ENCODE results near the gene CPNE2.

CPNE2 gene

DNA sequence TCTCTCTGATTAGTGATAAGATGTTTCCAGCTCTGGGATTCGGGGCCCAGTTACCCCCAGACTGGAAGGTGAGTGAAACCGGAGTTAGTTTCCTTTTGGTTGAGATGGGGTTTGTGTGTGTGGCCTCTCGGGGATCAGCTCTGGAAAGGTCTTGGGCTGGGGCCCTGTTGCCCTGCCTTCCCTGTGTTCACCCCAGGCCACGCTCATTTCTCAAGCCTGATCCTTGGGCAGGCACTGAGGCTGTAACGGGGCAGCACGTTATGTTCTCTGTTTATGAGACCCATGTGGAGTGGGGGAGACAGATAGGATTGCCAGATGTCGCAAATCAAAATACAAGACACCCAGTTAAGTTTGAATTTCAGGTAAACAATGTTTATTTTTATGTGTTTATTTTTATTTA is 35.5 kb downstream of the CPNE2 start:
- no peak for TF ChIP-seq ZFX (IDR thresholded peaks at IDR 0.05)
- TF ChIP-seq, protein P1, sequence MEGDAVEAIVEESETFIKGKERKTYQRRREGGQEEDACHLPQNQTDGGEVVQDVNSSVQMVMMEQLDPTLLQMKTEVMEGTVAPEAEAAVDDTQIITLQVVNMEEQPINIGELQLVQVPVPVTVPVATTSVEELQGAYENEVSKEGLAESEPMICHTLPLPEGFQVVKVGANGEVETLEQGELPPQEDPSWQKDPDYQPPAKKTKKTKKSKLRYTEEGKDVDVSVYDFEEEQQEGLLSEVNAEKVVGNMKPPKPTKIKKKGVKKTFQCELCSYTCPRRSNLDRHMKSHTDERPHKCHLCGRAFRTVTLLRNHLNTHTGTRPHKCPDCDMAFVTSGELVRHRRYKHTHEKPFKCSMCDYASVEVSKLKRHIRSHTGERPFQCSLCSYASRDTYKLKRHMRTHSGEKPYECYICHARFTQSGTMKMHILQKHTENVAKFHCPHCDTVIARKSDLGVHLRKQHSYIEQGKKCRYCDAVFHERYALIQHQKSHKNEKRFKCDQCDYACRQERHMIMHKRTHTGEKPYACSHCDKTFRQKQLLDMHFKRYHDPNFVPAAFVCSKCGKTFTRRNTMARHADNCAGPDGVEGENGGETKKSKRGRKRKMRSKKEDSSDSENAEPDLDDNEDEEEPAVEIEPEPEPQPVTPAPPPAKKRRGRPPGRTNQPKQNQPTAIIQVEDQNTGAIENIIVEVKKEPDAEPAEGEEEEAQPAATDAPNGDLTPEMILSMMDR (conservative IDR thresholded peaks at IDR 0.05) = no peak
- H3K27ac ChIP-seq = no peak overlapping the region

DNA sequence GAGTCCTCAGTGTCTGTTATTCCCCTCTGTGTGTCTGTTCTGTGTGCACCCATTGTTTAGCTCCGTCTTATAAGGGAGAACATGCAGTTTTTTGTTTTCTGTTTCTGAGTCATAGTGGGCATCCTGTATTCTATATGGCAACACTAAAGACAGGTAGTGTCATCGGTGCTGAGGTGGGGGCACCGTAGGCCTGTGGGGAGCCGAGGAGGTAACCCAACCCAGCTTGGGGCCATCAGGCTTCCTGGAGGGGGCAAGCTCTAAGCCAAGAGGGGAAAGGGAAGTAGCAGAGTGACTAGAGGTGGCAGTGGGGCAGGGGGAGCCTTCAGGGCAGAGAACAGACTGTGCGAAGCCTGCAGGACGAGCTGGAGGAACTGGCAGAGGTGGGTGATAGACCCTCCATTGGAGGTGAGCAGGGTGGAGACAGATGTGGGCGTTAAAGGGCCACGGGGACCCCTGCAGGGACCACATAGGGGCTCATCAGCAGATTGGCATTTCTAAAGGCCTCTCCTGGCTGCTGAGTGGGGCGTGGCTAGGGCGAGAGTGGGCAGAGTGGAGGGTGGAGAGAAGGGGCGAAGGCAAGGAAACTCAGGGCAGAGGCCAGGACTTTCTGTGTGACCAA is 36.5 kb downstream of the CPNE2 start:
- TF ChIP-seq, protein P1 (conservative IDR thresholded peaks at IDR 0.05) = no peak
- no peak for TF ChIP-seq ZFX (IDR thresholded peaks at IDR 0.05)
- no peak overlapping the region for H3K27ac ChIP-seq

DNA sequence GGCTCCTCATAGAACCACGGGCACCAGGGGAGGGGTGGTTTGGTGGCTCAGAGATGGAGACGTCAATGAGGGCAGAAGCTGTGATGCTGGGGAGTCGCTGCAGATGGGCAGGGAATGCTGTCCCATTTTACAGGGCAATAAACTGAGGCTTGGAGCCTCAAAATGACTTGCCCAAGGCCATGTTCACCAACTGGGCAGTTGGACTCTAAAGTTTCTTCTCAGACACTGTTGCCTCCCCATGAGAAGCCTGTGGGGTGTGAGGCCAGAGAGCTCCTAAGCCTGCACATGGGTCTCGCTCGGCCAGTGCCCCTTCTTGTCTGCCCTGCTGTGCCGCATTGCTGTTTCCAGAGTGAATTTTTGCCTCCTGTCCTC is 38.6 kb downstream of the CPNE2 start:
- no peak overlapping the region for H3K27ac ChIP-seq
- TF ChIP-seq ZFX (IDR thresholded peaks at IDR 0.05) = no peak
- TF ChIP-seq, protein P1 (conservative IDR thresholded peaks at IDR 0.05) = no peak

DNA sequence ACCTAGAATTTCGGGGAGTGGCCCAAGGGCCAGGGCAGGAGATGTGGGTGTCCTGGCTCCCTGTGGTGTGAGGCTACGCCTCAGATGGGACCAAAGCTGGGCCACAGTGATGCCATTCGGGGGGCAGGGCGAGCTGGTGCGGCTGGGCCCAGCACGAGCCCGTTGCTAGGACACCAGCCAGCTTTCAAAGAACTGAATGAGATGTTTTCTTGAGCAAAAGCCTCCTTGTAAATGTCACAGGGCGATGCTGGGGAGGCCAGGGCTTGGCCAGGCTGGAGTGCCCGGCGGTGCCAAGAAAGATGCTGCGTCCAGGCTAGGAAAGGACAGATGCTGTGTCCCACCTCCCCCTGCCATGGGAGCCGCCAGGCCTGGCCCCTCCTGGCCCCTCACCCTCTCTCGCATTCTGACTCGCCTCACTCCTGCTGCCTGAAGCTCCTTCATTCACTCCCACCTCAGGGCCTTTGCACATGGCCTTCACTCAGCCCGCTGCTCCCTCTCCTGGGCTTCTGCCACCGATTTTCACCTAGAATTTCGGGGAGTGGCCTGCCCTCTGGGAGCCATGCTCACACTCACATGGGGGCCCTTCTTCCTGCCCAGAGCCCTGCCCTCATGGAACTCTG is 39.1 kb downstream of the CPNE2 start:
- H3K27ac ChIP-seq = no peak overlapping the region
- TF ChIP-seq, protein P1 (conservative IDR thresholded peaks at IDR 0.05) = no peak
- TF ChIP-seq ZFX (IDR thresholded peaks at IDR 0.05) = no peak

DNA sequence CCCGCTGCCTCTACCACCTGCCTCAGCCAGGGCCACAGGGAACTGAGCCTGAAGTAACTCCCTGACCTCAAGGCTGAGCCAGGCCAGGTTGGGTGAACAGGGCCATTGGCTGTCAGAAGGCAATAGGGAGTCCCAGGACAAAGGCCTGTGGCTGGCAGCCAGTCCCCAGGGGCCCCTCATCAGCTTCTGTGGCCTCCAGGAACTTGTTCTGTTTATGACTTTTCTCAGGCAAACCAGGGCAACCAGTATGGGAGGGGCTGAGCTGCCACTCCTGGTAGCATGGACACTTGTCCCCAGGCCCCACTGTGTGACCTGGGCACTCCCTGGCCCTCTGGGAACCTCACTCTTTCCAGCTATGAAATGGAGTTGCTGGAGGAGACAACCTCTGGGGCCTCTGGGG is 40.1 kb downstream of the CPNE2 start:
- no peak for TF ChIP-seq ZFX (IDR thresholded peaks at IDR 0.05)
- TF ChIP-seq, protein P1 (conservative IDR thresholded peaks at IDR 0.05) = no peak
- H3K27ac ChIP-seq = no peak overlapping the region

DNA sequence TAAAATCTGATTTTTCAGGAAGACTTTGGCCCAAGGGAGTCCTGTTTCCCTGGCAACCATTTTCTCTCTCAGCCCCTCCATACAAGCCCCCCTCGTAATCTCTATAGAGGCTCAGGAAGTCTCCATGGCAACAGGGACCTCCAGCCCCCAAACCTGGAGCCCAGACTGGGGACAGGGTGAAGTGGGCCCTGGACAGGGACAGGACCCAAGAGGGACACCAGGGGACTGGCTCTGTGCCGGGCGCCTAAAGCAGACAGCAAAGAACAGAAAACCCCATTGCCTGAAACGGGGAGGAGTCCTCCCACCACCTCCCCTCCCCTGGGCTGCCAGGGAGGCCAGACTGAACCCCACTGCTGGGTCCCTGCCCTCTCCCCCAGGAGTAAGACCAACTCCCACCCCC is 40.6 kb downstream of the CPNE2 start:
- no peak overlapping the region for H3K27ac ChIP-seq
- TF ChIP-seq ZFX (IDR thresholded peaks at IDR 0.05) = no peak
- TF ChIP-seq, protein P1 (conservative IDR thresholded peaks at IDR 0.05) = no peak

DNA sequence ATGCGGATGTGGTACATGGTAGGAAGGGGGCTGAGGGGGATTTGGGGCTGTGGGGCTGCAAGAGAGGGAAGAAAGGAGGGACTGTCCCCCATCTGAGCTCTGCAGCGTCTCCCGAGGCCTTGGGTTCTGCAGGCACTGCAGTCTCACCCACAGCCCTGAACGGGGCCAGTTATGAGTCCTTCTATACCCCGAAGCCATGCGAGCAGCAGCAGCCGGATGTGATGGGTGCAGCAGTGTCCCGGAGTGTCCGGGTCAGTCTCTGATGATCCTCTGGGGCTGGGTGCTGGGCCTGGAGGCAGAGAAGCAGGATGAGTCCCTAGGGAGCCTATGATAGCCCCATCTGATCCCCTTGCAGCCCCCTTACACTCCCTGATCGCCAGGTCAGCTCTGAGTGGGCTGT is 41.5 kb downstream of the CPNE2 start:
- H3K27ac ChIP-seq = no peak overlapping the region
- TF ChIP-seq, protein P1 (conservative IDR thresholded peaks at IDR 0.05) = no peak
- TF ChIP-seq ZFX (IDR thresholded peaks at IDR 0.05) = no peak
